Epidermal melanocyte (primary cell): ENCODE results near the gene CD6.

Experiments
- DNase-seq: peaks from one replicate; pipeline ENCODE4 v3.0.0; 2011; ENCODE audit warnings: low spot score; ENCODE audit not compliant: insufficient read length

Gene CD6

DNA sequence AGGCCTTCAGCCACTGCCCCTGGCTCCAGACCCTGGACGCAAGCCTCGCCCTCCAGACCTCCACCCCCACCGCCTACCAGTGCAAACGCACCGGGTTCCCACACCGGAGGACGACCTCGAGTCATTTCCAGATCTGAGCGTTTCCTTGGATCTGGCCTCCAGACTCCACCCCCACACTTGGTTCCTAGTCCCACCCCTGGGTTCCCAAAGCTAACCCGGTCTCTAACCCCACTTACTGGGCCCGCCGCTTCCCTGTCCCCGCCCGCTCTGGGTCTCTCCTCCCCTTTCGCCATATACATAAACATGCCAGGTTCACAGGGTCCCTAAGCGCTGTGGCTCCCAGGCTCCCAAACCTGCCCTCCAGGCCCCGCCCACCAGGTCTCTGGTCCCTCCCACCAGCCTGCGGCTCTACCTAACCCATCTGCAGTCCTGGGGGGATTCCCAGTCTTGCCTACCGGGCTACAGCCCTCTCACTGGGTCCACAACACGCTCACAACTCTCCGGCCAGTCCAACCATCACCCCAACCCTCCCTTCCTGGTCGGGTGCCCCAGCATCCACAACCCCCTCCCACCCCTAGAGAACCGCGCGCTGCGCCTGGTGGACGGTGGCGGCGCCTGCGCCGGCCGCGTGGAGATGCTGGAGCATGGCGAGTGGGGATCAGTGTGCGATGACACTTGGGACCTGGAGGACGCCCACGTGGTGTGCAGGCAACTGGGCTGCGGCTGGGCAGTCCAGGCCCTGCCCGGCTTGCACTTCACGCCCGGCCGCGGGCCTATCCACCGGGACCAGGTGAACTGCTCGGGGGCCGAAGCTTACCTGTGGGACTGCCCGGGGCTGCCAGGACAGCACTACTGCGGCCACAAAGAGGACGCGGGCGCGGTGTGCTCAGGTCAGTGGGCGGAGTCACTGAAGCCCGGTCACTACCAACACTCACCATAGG lies 36.7 kb downstream of the CD6 start:
- DNase-seq = no peak

DNA sequence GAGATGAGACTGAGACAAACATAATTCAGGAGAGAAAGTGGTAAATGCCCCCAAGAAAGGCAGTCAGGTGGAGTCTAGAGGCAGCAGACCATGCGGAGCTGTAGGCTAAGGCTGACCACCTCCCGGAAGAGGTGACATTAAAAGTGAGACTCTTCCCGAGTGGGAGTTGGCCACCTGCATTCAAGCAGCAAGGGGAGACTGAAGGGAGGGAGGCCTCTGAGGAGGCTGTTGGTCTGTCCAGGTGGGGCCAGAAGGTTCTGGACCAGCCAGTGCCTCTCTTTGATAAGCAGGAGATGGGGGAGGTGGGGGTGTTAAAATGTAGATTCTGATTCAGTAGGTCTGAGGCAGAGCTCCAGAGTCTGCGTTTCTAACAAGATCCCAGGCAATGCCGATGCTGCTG lies 37.5 kb downstream of the CD6 start:
- no peak for DNase-seq

DNA sequence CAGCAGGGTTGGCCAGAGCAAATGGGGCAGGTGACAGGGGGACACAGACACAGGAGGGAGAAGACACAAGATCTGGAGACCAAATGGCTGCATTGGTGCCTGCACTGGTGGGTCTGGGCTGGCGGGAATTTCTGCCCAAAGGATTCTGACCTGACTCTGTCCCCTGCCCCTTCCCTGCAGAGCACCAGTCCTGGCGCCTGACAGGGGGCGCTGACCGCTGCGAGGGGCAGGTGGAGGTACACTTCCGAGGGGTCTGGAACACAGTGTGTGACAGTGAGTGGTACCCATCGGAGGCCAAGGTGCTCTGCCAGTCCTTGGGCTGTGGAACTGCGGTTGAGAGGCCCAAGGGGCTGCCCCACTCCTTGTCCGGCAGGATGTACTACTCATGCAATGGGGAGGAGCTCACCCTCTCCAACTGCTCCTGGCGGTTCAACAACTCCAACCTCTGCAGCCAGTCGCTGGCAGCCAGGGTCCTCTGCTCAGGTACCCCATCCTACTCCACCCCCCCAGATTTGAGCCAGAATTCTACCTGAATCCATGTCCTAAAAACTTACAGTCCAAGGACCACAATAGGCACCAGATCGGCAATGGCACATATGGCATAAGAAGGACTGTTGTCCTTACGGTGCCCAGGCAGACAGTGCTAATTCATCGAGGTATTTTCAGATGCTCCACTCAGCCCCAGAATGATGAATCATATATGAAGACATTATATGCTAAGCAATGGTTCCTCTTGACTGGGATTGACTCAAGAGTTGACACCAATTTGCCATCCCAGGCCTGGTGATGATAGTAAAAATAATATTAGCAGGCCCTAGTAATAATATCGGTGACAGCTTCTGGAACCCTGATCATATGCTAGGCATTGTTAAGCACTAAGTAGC lies 38.2 kb downstream of the CD6 start:
- DNase-seq = no peak

- DNase-seq = no peak
Measured at GRCh38 chr11:61010466-61011228, 39.2 kb downstream of the CD6 start.

DNA sequence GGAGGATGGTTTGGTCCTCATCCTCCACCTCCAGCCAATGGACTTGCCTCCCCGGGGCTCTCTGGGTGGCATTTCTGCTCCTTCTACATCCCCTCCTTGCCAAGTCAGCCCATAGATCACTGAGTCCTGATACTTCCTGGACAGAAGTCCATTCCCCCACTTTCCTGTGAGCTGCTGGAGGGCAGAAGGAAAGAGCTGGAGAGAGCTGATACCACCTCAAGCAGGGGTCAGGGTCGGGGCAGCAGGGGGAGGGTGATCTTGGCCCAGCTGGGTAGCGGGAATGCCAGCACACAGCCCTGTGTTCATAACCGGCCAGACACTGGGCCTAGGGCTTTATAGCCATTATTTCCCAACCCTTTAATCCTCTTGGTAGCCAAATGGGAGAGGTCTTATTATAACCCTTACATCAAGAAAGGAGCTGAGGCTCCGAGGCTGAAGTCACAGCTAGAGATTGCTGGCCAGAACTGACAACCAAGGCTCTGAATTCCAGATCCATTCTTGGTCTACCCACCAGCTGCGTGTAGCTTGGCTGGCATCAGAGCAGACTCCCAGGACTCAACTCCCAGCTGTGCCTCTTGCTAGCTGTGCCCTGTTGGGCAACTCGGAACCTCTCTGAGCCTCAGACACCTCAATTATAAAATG lies 39.9 kb downstream of the CD6 start:
- no peak for DNase-seq

DNA sequence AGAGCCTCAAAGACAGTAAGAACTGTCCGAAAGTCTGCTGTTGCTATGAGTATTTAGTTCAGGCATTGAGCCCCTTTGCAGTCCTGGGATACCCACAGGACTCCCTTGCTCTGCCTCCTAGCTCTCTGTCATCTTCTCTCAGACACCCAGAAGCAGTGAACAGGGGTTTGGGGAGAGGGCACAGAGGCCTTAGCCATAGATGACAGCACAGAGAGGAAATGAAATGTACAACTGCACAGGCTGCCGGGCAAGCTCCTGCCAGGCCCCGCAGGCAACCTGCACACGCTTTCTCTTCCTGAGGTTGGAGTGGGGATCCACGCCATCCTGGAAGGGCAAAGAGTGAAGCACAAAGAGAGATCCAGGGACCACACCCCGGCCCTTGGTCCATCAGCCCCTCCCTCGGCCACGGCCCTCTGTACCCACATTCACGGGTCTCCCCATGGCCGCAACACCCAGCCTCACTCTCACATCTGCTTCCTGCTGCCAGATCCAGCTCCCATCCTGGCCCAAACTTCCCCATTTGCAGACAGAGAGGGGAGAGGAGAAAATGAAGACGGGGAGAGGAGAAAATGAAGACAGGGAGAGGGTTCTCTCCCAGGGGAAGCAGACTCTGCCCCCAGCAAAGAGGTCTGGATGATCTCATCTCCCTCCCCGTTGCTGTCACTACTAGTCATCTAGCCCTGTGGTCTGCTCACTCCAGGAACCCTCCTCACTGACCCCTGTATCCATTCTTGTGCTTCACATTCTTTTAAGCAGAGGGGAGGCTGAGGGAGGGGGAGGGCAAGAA lies 40.7 kb downstream of the CD6 start:
- DNase-seq = no peak

DNA sequence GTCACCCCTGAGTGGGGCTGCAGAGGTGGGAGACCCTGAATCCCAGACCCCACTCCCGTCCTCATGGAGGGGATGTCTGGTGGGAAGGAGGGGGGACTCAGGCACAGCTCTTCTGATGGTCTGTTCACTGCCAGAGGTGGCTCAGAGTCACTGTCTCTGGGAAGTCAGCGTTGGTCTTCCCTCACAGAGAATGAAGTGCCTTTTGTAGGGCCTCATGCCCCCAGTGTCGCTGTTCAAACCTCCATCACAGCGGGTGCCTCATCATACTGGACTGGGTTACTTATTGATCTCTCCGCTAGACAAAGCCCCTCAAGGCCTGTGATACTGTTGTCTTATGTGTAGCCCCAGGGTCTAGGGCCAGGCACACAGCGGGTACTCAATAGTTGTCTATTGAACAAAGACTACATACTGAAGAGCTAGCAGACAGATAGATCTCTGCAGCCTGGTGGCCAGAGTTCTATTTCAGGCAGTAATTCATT lies 41.3 kb downstream of the CD6 start:
- DNase-seq = no peak

- DNase-seq = no peak
Measured at GRCh38 chr11:61018059-61018458, 46.6 kb downstream of the CD6 start.

GRCh38 chr11:61019037-61019831 lies 47.8 kb downstream of the CD6 start:
- DNase-seq = no peak

- DNase-seq = no peak
Measured at GRCh38 chr11:61019832-61020405, 48.4 kb downstream of the CD6 start.

GRCh38 chr11:61020551-61021235 lies 49.2 kb downstream of the CD6 start:
- DNase-seq = no peak

DNA sequence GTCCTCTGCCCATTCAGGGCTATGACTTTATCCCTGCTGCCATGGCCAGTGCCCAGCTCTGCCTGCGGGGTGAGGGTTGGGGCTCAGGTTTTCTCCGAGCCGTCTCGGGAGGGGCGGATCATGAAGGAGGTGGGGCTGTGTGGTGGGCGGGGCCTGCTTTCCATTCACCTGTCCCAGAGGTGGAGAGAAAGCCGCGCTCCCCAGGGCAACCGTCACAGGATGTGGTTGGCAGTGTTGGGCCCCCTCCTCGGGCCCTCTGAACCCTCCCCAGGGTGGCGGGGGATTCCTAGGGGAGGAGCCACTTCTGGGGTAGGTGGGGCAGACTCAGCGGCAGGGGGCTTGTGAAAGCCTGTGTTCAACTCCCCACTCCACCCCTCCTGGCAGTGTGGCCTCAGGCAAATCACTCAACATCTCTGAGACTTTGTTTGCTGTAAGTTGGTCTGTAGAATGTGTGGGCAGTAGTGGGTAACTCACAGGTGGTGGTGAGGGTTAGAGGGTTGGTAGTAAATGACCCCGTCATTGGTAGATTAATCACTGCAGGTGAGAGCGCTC lies 50.3 kb downstream of the CD6 start:
- no peak for DNase-seq

GRCh38 chr11:61022311-61023085 lies 51.0 kb downstream of the CD6 start:
- DNase-seq = no peak

DNA sequence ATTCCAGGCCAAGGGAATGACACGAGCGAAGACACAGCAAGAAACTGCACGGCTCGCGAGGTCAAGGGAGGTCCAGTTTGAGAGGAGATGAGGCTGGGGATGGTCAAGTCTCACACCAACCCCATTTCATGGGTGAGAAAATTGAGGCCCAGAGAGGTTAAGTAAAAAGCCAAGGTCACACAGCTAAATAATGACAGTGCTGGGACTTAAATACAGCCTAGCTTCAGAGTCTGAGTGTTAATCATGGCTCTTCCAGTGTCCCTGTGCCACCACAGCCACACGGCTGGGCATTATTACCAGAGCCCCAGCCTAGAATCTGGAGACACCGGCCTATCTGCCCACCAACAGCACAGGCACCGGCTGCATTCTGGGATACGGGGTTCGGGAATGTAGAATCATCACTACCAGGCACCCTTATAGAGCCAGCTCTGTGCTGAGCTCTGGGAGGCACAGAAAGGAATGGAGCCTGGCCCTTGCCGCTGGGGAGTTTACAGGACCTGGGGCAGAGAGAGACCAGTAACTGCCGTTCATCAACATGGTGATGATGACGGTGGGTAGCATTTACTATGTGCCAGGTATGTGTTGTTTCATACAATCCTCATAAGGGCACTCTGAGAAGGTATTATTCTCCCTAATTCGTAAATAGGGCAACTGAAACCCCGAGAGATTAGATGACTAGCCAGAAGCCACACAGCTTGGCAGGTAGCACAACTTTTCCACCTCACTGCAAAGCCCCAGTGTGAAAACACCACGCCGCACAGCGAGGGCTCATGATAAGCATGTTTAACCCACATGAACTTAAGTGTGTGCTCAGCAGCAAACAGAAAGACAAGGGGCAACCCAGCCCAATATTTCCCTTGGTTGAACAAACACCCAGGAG lies 51.8 kb downstream of the CD6 start:
- no peak for DNase-seq

DNA sequence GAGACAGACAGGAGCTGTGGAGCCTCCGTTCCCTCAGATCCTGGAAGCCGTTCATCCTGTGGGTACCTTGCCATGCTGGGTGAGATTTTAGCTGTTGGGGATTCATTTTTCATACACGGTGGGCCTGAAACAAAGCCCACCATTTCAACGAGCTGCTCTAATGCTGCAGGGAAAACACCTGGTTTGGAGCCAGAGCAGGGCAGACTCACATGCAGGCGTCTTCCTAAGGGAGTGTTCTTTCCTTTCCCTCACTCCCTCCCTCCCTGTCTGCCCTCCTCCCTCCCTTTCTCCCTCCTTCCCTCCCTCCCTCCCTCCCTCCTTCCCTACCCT lies 52.5 kb downstream of the CD6 start:
- DNase-seq = no peak
